ENCODE results near the gene VEZT. TPM values are rescaled to one million over a fixed set of nuclear protein-coding genes. Genes with fewer than 3 reads are reported as not detected.

Gene VEZT
- polyA plus RNA-seq, 3 donors, result 65.9 to 79.3 (median 74.6) TPM

Other genes with a start within 250 kb of the VEZT start
- gene NDUFA12, start 214.1 kb upstream of the VEZT start, polyA plus RNA-seq (ENCODE audit: insufficient read length in 3 of 3), result 100 to 1,000 TPM in 2 of 3 donors, 10 to 100 TPM in 1; 94.9 to 117 (median 103) TPM
- gene NR2C1, start 144.2 kb upstream of the VEZT start, polyA plus RNA-seq (ENCODE audit: insufficient read length in 3 of 3), result 10 to 100 TPM; 62.1 to 80.6 (median 76.5) TPM
- gene FGD6, start 340 bp upstream of the VEZT start, polyA plus RNA-seq (ENCODE audit: insufficient read length in 3 of 3), result 10 to 100 TPM in 2 of 3 donors, 1 to 10 TPM in 1; 9.3 to 13.7 (median 12.7) TPM